OCI-LY3 (cell line): ENCODE data around the gene TMEM272.
A peak's percentile ranks its signal among the peaks of the same experiment; 100 is the strongest.

Experiments used
- H2AFZ ChIP-seq: fragments of 200-600, 300-600 bp; shearing (Covaris generic); 2 replicates; pipeline ENCODE4 v1.6.0; 2014; ENCODE audit warnings: antibody characterized with exemption, low read depth, low read length
- H3K27ac ChIP-seq: fragments of 200-600, 300-600 bp; sonication (generic); 2 replicates; pipeline ENCODE4 v1.5.1; 2014; ENCODE audit warnings: mild to moderate bottlenecking, low read length, moderate library complexity, mixed read lengths
- H3K27me3 ChIP-seq: fragments of 200-600, 300-600 bp; sonication (generic); 2 replicates; pipeline ENCODE4 v1.6.1; 2014; ENCODE audit warnings: low read depth, low read length, mixed read lengths
- H3K36me3 ChIP-seq: fragments of 200-600, 300-600 bp; sonication (generic); replicated peaks from 2 replicates; pipeline ENCODE3; 2014; ENCODE audit warnings: low read depth, low read length, mixed read lengths
- H3K4me1 ChIP-seq: fragments of 300-600, 200-600 bp; sonication (generic); 2 replicates; pipeline ENCODE4 v1.6.1; 2014; ENCODE audit warnings: low read length, mixed read lengths
- H3K4me2 ChIP-seq: fragments of 200-600, 300-600 bp; sonication (generic); 2 replicates; pipeline ENCODE4 v1.6.1; 2014; ENCODE audit warnings: low read length, mixed read lengths
- H3K4me3 ChIP-seq: fragments of 300-600, 200-600 bp; sonication (generic); 2 replicates; pipeline ENCODE4 v1.5.1; 2014; ENCODE audit warnings: antibody characterized with exemption, mild to moderate bottlenecking, low read length, moderate library complexity
- H3K79me2 ChIP-seq: fragments of 300-600, 200-600 bp; shearing (Covaris generic); 2 replicates; pipeline ENCODE4 v1.6.1; 2014; ENCODE audit warnings: mild to moderate bottlenecking, low read length, mixed read lengths
- H3K9ac ChIP-seq: fragments of 300-600, 200-600 bp; shearing (Covaris generic); 2 replicates; pipeline ENCODE4 v1.6.0; 2014; ENCODE audit warnings: mild to moderate bottlenecking, low read length, moderate library complexity
- H3K9me3 ChIP-seq: fragments of 200-600, 300-600 bp; shearing (Covaris generic); 2 replicates; pipeline ENCODE4 v1.6.1; 2014; ENCODE audit warnings: low read length, mixed read lengths; ENCODE audit not compliant: insufficient read depth
- H4K20me1 ChIP-seq: fragments of 200-600, 300-600 bp; sonication (generic); 2 replicates; pipeline ENCODE4 v1.6.1; 2016; ENCODE audit warnings: low read length, mixed read lengths; ENCODE audit not compliant: insufficient read depth
- EZH2phosphoT487 ChIP-seq: fragments of 200-600 bp; shearing (Covaris generic); IDR thresholded peaks from 2 replicates; pipeline ENCODE4 v1.6.1; 2018; ENCODE audit warnings: antibody characterized with exemption, mixed run types, low read depth
- TF ChIP-seq, protein P1 (sequence below): fragments of 200-600, 300-600 bp; sonication (generic); IDR thresholded peaks from 2 replicates; pipeline ENCODE4 v1.5.1; 2014; ENCODE audit warnings: antibody characterized with exemption, low read length, low read depth

Gene TMEM272

GRCh38 chr13:51793570-51794271 is 51.3 kb downstream of the TMEM272 start:
- no peaks in the 10 kb centered on the region for H3K9me3 ChIP-seq
- H3K4me2 ChIP-seq = peak overlapping the region; percentile 63
- peaks cover 50% of the 10 kb centered on the region for H3K4me1 ChIP-seq
- peaks cover 2% of the 10 kb centered on the region for H3K36me3 ChIP-seq
- H3K79me2 ChIP-seq = no peaks in the 10 kb centered on the region
- H2AFZ ChIP-seq = peak overlapping the region; percentile 49
- TF ChIP-seq, protein P1, sequence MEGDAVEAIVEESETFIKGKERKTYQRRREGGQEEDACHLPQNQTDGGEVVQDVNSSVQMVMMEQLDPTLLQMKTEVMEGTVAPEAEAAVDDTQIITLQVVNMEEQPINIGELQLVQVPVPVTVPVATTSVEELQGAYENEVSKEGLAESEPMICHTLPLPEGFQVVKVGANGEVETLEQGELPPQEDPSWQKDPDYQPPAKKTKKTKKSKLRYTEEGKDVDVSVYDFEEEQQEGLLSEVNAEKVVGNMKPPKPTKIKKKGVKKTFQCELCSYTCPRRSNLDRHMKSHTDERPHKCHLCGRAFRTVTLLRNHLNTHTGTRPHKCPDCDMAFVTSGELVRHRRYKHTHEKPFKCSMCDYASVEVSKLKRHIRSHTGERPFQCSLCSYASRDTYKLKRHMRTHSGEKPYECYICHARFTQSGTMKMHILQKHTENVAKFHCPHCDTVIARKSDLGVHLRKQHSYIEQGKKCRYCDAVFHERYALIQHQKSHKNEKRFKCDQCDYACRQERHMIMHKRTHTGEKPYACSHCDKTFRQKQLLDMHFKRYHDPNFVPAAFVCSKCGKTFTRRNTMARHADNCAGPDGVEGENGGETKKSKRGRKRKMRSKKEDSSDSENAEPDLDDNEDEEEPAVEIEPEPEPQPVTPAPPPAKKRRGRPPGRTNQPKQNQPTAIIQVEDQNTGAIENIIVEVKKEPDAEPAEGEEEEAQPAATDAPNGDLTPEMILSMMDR = no peak
- no peak for TF ChIP-seq EZH2phosphoT487
- H3K27ac ChIP-seq = peak overlapping the region; percentile 86
- peak overlapping the region; percentile 45 for H3K9ac ChIP-seq
- H4K20me1 ChIP-seq = no peaks in the 10 kb centered on the region
- H3K27me3 ChIP-seq = no peaks in the 10 kb centered on the region
- peak overlapping the region; percentile 28 for H3K4me3 ChIP-seq

DNA sequence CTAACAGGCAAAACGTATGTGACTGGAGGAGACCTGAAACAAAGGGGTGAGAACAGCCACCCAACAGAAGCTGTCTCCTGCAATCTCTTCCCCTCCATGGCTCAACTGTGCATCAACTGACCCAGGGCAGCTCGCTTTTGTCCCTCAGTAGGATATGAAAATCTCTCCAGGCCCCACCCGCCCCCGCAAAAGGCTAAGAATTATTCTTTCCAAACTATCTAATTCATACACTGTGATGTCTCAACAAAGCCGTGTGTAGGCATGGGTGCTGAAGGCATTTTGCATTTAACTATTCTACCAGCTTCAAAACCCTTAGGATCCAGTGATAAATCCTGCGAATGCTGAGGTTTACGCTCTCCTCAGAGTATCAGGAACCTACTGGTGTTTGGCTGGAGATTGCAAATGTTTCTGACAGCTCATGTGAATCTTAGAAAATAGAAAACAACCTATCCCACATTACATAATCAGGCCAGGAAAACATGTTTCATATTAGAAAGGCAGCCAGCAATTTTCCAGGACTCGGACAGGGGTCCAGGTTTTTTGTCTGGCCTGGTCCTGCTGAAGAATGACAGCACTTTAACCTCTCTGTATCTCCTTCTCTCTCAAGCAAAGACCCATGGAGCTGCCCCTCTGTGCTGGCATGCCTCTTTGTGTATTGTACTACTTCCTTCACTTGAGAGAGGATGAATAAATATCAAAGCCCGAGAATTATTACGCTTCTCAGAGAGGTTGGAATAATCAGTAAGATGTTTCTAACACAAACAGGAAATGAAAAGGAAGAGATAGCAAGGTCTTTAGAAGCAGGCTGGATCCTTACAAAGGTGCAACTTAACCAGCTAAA is 58.3 kb downstream of the TMEM272 start:
- Histone ChIP-seq H3K36me3 (no peaks in the 10 kb centered on the region), H3K79me2 (no peaks in the 10 kb centered on the region), H3K4me1 (peaks cover 4% of the 10 kb centered on the region), H3K27me3 (no peaks in the 10 kb centered on the region), H3K27ac (no peak overlapping the region), H4K20me1 (no peaks in the 10 kb centered on the region), H3K9ac (no peak overlapping the region), H3K4me3 (no peak overlapping the region), H2AFZ (no peak overlapping the region), H3K4me2 (no peak overlapping the region), H3K9me3 (no peaks in the 10 kb centered on the region)
- no peak for TF ChIP-seq EZH2phosphoT487
- TF ChIP-seq, protein P1 = no peak

- no peak overlapping the region for H3K27ac ChIP-seq
- H3K79me2 ChIP-seq = no peaks in the 10 kb centered on the region
- TF ChIP-seq, protein P1 = no peak
- TF ChIP-seq EZH2phosphoT487 = no peak
- H2AFZ ChIP-seq = no peak overlapping the region
- H3K36me3 ChIP-seq = no peaks in the 10 kb centered on the region
- no peak overlapping the region for H3K4me3 ChIP-seq
- no peak overlapping the region for H3K4me2 ChIP-seq
- H3K4me1 ChIP-seq = peaks cover 12% of the 10 kb centered on the region
- no peaks in the 10 kb centered on the region for H3K27me3 ChIP-seq
- H4K20me1 ChIP-seq = no peaks in the 10 kb centered on the region
- H3K9ac ChIP-seq = no peak overlapping the region
- H3K9me3 ChIP-seq = no peaks in the 10 kb centered on the region
Measured at GRCh38 chr13:51785712-51786424, 59.1 kb downstream of the TMEM272 start.

DNA sequence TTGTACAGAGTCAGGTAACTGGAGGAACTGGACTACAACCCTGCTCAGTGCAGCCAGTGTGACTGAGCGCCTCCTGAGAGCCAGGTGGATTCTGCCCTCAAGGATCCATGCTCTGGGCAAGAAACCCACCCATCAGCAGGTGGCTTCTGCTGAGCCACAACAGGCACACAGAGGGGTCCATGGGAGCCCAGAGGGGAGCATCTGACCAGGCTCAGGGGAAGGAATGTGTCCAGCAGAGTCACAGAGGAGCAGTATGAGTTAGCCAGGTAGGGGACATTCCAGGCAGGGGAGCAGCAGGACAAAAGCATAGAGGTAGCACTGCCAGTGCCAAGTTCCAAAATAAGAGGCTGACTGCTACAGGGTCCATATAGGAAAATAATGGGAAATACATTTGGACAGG is 60.9 kb downstream of the TMEM272 start:
- no peak overlapping the region for H2AFZ ChIP-seq
- no peaks in the 10 kb centered on the region for H3K36me3 ChIP-seq
- H3K4me3 ChIP-seq = no peak overlapping the region
- H3K4me2 ChIP-seq = no peak overlapping the region
- H3K27ac ChIP-seq = no peak overlapping the region
- peaks cover 13% of the 10 kb centered on the region for H3K4me1 ChIP-seq
- no peaks in the 10 kb centered on the region for H3K27me3 ChIP-seq
- no peaks in the 10 kb centered on the region for H3K9me3 ChIP-seq
- no peaks in the 10 kb centered on the region for H4K20me1 ChIP-seq
- TF ChIP-seq, protein P1 = no peak
- no peak for TF ChIP-seq EZH2phosphoT487
- no peaks in the 10 kb centered on the region for H3K79me2 ChIP-seq
- H3K9ac ChIP-seq = no peak overlapping the region
